CD4-positive, alpha-beta T cell treated with Interleukin-6 at 100 ng/mL for 8 hours (primary cell): ENCODE measurements around the gene TTC19.

Experiments
- DNase-seq: peaks from one replicate; pipeline ENCODE4 v3.0.0-alpha.2; 2020; ENCODE audit warnings: mixed read lengths, low spot score

The TTC19 gene, protein sequence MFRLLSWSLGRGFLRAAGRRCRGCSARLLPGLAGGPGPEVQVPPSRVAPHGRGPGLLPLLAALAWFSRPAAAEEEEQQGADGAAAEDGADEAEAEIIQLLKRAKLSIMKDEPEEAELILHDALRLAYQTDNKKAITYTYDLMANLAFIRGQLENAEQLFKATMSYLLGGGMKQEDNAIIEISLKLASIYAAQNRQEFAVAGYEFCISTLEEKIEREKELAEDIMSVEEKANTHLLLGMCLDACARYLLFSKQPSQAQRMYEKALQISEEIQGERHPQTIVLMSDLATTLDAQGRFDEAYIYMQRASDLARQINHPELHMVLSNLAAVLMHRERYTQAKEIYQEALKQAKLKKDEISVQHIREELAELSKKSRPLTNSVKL

DNA sequence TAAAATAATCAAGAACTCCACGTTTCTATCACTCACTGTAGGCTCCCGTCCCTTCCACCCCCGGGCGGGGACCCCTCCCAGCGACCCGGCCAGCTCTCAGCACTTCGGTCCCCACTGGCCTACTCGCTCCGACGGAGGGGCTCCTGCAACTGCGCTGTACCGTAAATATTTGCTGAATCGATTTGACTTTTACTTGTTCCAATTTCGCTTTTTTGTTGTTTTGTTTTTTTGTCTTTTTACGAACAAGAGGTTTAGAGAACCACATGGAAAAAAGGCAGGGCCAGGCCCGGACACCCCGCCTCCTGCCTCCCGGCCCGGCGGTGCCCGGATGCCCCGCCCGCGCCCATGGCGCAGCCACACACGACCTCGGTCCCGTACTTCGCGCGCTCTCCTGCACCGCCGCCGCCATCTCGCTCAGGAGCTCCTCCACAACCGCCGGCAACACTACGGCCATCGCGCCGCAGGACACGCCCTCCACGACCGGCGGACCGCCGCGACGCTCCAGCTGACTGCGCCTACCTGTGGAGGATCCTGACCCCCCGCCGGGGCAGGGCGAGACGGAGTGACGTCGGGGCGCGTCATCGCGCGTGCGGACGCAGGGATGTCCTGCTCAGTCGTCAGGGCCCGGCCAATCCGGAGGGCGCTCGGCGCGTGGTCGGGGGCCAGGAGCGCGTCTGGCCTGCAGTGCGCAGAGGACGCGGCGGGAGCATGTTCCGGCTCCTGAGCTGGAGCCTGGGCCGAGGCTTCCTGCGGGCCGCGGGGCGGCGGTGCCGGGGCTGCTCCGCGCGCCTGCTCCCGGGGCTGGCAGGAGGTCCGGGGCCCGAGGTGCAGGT, at the start of gene TTC19, which contains the start of gene ZSWIM7:
TSS of gene TTC19 (plus strand) at position 684 of the 833 bp plus-strand sequence. CDS start at position 709, 25 bp downstream.
TSS of gene ZSWIM7 (minus strand) at position 564 of the 833 bp plus-strand sequence. CDS start at position 454, 110 bp downstream.
- DNase-seq: peak; percentile 91

DNA sequence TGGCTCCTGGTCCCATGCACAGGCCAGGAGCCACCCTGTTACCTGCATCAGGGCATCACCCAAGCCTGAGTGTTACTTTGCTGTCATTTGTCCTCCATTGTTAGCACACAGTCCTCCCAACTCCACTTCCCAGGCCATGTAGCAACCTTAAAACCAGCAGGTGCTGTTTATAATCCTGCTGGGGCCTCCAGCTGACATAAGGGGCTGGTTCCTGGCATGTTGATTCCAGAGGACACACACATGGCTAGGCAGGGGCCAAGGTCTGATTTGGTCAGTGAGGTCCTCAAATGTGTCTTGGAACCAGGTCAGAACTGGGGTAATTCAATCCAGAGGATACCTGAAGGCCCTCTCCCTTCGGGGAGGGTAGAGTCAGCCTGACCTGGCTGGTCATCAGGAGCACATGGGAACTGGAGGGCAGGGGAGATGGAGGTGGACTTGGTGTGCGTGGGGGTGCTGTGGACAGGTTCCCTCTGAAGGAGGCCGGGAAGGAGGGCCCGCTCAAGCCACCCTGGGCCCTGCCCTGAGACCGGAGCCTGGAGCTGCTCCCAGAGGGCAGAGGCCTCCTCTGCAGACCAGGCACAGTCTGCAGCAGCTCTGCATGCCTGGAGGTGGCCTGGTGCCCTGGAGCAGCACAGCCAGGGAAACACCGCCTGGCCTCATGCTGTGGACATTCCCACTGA, 48.1 kb upstream of the TTC19 start:
- DNase-seq: no peak

DNA sequence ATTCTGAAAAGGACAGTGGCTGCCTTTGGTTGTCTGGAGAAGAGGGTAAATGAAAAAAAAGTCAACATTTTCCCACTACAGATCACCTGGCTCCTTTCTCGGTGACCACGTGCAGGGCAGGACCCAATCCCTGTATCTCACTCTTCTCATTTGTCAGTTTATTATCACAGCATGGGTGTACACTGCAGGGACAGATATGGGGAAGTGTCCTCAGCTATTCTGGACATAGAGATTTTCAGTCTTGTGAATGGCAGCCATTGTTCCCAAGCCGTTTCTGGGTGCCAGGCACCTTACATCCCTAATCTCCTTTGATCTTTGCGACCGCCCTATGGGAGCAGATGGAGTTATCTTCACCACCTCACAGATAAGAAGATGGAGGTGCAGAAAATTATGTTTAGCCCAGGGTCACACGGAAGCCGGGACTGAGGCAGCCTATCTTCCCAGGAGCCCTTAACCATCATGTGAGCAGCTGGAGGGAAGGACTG, 47.5 kb upstream of the TTC19 start:
- no peak for DNase-seq

DNA sequence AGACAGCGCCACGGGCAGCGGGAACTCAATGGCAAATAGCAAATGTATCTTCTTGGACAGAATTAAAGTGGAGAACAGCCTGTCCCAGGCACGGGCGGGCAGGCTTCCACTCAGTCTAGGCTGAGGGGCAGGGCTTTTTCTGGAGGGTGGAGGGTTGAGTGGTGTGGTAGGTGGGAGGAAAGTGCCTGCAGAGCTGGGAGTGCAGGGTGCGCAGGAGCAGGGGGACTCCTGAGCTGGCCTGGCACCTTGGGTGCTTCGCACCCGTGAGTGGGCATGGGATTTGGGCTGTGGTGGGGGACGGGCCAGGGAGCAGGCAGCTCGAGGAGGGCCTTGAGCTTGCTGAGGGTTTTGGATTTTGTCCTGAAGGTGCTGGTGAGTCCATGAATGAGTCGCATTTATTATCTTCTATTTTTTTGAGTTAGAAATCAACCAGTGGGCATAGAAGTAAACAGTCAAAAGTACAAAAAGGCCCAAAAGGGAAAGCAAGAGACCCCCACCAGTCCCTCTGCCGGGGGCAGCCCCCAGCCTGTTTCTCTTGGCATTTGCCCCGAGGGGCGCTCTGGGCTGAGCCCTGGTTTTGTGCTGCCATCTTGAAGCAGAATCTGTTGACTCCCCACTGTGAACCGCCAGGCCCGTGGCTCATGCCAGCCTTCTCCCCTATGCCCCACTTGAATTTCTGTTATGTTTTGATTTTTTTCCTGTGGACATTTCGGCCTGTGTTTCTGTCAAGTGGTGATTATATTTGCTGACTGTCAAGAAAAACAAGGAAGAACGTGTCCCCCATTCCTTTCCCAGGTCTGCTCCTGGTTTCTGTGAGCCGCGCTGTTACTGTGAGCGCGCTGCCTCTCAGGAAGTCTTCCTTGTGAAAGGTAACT, 46.5 kb upstream of the TTC19 start:
- no peak for DNase-seq

DNA sequence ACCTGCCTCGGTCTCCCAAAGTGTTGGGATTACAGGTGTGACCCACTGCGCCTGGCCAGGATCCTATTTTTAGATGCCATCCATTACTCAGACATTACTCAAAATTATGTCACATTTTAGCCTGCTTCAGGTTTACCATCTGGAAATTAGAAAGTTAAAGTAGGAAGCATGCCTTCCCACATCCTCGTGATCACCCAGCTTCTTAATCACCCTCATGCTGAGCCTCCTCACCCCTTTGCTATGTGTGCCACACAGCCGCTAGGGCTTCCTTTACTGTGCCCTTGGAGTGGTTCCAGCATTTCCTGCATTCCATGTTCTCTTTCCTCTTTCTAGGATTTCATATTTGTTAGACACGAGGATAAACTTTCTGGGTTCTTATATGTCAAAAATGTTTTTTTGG, 45.4 kb upstream of the TTC19 start:
- no peak for DNase-seq

DNA sequence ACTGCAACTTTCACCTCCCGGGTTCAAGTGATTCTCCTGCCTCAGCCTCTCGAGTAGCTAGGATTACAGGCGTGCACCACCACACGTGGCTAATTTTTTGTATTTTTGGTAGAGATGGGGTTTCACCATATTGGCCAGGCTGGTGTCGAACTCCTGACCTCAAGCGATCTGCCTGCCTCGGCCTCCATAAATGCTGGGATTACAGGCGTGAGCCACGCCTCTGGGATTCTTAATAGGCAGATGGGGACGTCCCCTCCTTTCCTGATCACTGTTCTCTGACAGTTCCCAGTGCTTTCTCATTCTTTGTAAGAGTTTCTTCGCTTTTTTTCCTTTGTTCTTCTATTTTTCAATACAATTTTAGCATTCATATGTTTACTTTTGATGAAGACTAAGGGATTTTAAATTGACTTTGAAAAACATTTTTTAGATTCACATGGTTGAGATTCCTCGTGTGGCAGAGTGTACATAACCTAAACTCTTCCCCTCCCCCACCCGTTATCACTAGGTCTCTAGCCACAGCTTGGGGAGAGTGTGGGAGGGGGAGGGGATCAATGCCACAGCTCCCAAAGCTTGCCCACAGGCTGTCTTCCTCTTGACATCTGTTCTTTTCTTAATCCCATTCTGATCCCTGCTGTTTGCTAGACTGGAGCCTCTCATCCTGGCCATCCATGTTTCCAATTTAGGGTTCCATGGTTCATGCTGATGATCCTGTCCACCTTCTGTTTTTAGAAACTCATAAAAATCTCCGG, 43.7 kb upstream of the TTC19 start:
- no peak for DNase-seq

DNA sequence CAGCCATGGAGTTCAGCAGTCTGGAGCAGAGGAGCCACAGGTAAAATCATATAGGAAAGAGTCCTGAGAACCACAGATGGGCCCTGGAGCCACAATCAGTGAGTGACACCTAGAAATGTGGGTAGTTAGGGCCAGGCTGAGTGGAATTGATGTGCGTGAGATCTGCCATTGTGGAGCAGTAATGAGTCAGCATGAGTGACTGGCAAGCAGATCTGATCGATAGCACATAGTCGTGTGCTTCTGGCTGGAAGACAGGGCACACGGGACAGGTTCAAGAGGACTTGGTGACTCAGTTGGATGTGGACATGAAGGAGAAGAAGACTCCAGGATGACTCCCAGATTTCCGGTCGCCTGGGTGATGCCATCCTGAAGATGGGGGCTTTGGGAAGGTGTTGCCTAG, 42.4 kb upstream of the TTC19 start:
- DNase-seq: no peak

DNA sequence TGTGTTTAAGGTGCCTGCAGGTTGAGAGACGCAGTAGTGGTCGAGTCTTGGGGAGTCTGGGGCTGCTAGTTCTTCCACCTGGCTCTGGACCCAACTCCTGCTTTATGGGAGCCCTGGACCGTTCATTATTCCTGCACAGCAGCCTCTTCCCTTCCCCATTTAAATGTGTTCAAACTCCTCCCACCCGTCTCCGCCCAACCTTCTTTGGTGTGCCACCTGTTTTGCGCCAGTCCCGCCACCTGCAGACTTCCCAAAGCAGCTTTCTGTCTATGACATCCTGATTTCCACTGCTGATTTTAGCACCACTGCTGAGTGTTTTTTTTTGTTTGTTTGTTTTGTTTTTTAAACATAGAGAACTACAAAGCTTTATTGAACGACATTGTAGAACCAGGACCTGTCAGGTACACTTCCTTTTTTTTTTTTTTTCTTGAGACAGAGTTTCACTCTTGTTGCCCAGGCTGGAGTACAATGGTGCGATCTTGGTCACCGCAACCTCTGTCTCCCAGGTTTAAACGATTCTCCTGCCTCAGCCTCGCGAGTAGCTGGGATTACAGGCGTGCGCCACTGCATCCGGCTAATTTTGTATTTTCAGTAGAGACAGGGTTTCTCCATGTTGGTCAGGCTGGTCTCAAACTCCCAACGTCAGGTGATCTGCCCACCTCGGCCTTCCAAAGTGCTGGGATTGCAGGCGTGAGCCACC, 41.9 kb upstream of the TTC19 start:
- DNase-seq: no peak

DNA sequence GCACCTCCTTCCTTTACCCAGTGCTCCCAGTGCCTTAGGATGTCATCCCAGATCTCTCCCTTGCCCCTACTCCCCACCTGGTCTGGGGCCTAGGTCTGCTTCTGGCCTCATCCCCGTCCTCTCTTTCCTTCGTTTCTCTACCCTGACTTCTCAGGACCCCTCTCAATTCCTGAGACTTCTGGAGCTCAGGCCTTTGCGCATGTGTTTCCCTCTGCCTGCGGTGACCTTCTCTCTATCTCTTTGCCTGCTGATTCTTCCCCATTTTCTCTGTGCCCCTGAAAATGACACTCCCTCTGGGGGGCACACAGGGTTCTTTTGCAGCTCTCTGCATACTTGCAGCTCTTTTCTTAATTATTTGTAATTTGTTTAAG, 41.2 kb upstream of the TTC19 start:
- DNase-seq: no peak

DNA sequence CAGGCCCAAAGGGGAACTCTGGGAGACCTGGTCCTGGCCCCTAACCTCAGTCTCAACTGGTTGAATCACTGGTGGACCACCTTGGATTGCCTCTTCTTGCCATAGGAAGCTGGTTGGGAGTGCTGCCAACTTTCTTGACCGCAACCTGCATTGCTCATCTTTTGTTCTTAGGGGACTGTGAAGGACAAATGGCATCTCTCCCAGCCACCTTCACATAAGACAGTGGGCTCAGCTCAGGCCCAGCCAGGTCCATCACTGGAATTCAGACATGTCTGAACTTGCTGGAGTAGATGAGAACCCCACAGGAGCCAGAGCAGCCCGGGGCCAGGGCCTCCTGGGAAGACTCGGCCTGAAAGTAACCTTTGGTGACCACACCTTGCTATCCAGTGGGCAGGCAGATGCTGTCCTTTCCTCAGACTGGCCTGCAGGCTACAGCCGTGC, 35.9 kb upstream of the TTC19 start:
- DNase-seq: no peak

DNA sequence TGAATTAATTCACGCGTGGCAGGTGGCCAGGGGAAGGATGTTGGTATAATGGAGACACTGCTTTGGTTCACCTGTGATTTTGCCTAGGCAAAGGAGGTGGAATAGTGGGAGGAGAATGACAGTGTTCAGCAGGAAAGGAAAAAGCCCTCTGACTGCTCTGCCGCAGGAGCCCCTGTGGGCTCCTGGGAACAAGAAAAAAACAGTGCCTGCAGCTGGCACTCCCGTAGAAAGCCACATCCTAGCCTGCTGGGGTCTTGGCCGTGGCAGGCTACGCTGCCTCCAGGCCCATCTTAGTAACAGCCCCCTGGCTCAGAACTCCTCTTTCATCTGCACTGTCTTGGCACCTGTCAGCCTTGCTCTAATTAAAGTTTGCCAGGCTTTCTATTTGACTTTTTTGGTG, 34.1 kb upstream of the TTC19 start:
- DNase-seq: no peak

DNA sequence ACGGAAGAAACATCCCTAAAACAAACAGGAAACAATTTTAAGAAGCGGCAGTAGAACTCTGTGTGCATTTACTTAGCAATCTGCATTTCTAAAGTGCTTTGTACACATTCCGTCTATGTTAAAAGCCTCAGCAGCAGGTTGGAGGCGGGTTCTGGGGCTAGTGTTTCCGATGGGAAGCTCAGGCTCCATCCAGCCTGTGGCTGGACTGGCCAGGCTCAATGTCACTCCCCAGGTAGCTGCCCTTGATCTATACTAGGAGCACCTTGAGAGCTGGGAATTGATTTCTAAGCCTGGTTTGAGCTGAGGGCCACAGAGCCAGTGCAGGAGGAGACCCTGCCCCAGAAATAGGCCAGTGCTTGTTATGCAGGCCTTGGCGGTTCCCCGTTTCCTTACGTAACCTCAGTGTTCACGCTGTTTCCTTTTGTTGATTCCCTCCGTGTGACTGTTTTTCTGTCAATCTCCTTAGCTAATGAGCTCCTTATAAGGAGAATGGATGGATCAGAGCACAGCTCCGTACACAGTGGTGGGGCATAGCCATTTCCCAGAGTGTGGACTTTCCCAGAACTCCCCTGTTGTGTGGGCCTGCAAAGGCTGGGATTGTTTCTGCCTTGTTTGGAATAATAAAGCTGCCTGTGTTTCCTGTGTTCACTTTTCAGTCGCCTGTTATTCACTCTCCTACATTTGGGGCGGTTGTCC, 33.3 kb upstream of the TTC19 start:
- no peak for DNase-seq

DNA sequence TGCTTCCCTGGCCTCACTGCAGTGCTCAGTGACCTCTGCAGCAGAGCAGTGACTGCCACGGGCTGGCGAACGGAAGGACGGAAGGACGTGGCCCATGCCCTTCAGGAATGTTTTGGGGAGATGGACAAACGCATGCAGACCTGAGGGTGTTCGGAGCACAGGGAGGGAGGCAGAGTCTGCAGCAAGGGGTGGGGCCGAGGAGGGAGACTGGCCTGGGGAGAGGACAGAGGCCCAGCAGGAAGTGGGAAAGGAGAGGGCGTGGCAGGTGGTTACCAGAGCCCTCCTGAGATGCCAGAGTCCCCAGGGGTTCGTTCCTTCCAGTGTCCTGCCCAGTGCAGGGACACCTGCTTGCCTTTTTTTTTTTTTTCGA, 32.8 kb upstream of the TTC19 start:
- DNase-seq: no peak

DNA sequence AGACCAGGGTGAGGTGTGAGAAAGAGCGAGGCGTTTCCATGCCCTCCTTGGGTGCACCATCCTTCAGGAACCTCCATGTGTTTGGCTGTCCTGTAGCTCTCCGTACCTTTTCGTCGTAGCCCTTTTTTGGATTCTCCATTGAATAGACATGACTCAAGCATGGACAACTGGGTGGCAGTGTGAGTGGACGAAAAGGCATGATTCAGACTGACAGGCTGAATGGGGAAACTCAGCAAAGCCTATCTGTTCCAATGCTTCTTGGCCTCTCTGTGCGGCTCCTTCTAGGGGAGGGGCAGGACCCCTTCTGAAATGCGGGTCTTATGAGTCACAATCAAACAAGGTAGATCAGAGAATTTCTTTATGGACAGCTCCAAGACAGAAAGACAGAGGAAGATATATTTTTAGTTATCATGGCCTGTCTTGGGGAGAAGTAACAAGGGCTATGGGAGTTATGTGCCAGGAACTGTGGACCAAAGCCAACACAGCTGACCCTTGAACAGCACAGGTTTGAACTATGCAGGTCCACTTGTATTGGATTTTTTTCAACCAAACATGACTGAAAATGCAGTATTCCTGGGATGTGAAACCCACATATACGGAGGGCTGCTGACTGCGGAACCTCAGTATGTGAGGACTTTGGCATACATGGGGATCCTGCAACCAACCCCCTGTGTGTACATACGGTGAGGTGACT, 31.8 kb upstream of the TTC19 start:
- DNase-seq: no peak

DNA sequence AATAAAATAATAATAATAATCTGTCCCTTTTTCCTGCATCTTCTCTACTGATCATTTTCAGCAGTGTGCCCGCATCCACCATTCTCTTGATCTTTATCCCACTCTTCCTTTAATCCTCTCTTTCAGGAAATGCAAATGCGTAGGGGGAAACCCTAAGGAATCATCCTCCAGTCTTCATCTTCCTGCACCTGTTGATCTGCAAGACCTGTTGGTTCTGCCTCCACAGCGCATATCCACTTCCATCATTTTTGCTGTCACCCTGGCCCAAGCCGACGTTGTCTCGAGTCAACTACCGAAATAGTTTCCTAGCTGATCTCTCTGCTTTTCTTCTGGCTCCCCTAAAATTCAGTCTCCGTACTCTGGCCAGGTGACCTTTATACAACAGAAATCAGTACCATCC, 30.2 kb upstream of the TTC19 start:
- no peak for DNase-seq

DNA sequence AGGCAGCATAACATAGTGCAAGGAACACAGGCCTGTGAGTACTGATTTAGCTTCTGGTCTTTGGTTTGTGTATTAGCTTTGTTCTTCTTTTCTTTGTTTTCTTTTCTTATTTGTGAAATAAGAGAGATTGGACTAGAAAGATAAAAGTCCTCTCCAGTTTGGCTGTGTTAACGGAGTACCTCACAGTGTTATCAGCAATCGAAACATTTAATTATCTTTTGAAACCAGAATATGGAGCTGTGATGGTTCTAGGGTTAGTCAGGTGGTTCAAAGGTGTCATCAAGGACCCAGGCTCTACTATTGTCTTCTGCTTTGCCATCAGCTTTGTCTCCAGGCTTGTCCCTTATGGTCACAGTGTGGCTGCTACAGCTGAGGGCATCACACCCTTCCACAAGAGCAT, 29.1 kb upstream of the TTC19 start:
- DNase-seq: no peak

DNA sequence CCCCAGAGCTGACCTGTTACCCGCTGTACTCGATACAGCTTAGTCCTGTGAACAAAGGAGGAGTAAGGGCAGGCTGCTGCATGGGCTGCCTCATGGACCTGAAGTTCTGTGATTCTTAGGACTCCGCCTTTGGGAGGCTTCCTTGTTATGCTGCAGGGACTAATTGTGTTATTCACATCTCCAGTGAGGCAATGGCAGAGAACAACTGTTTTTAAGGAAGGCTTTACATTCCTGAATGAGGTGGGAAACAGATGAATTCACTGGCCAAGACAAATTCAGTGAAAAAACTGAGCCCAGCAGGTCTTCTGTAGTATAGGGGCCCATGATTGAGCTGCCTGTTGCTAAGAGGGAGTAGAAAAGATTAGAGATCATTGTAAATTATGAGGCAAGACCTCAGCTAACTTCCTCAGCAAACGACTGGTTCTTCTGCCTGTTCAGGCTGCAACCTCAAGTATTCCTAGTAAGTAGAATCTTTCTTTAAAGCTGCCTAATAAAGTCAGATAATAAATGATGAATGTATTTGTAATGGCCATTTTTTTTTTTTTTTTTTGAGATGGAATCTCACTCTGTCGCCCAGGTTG, 28.4 kb upstream of the TTC19 start:
- no peak for DNase-seq

DNA sequence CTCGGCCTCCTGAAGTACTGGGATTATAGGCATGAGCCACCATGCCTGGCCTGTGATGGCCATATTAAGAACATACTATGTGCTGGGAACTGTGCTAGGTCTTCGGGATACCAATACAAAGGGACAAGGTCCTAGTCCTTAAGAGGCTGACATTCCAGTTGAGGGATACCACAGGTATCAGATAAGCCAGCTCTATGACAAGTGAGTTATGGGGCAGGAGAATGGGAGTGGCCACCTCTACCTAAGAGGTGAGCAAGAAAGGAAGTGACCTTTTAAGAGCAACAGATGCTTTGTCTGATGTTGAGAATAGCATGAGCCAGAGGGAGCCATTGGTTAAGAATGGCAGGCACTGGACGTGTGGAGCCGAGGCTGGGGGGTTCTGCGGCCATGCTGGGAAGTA, 27.7 kb upstream of the TTC19 start:
- no peak for DNase-seq
